HT1080 (cell line): ENCODE results near the gene PPP2R5B. TPM values are rescaled to one million over a fixed set of nuclear protein-coding genes. Genes with fewer than 3 reads are reported as not detected.
"Not testable (repeated sequence)": the region's sequence is repeated elsewhere in the genome, so short reads cannot be mapped to it uniquely, and the experiment has no call there.

Source experiments
- DNase-seq: peaks from one replicate; pipeline ENCODE4 v3.0.0-alpha.2; 2015; ENCODE audit warnings: low read depth
- small RNA-seq: library from RNA; depleted of rRNA; stranded (forward); fragments of <200 nt; gene quantifications from one replicate; pipeline ENCODE3, GENCODE V24; 2014
- total RNA-seq: library from RNA; depleted of rRNA; stranded (reverse); fragments of >200 nt; shearing (Covaris generic); gene quantifications from 2 replicates; pipeline ENCODE4 v1.2.3, GENCODE V29; 2014; rRNA removed

Gene PPP2R5B
- total RNA-seq, 1 experiment from 2014 or later: 8.3 TPM

GRCh38 chr11:64974124-64974523 is 49.6 kb downstream of the PPP2R5B start:
- DNase-seq: no peak

DNA sequence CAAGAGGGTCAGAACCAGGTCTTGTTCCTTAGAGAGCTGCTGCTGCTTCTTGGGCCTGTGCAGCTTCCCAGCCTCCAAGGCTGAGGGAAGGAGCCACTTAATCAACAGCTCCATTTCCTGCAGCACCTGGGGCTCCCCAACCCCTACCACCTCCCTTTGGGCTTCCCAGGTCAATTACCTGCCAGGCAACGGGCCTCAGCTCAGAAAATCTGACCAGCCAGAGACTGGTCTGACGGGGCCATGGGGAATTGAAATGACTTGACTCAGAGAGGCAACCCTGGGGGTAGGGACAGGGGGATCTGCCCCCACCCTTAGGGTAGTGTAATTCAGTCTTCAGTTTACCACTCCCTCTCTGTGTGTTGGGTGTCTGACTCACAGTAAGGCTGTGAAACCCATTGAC is 52.2 kb downstream of the PPP2R5B start:
- no peak for DNase-seq

- DNase-seq: not testable (repeated sequence)
Measured at GRCh38 chr11:64983339-64983738, 58.9 kb downstream of the PPP2R5B start.

Small RNAs within 50 kb of the gene (small RNA-seq; reads per million reads assigned to genes)
- gene MIR6749: not detected
- gene MIR6750: not detected

Other genes starting within 250 kb of the PPP2R5B start
- gene NRXN2, start 201.5 kb upstream of the PPP2R5B start, total RNA-seq: 0.42 TPM in 1 of 2 replicates, not detected in the other
- not detected in 2 replicates for gene RASGRP2, start 180.5 kb upstream of the PPP2R5B start, total RNA-seq
- 0.02 TPM in 1 of 2 replicates, not detected in the other for gene PYGM, start 164.7 kb upstream of the PPP2R5B start, total RNA-seq
- gene SF1, start 146.1 kb upstream of the PPP2R5B start, total RNA-seq: 110 and 153 TPM in 2 replicates
- 19.2 and 23.3 TPM in 2 replicates for gene MAP4K2, start 121.5 kb upstream of the PPP2R5B start, total RNA-seq
- 22.3 and 34.1 TPM in 2 replicates for gene MEN1, start 114.1 kb upstream of the PPP2R5B start, total RNA-seq
- gene CDC42BPG, start 80.0 kb upstream of the PPP2R5B start, total RNA-seq: 0.13 and 0.23 TPM in 2 replicates
- 62.0 and 80.4 TPM in 2 replicates for gene EHD1, start 46.1 kb upstream of the PPP2R5B start, total RNA-seq
- gene ATG2A, start 7.5 kb upstream of the PPP2R5B start, total RNA-seq: 17.5 and 19.6 TPM in 2 replicates
- gene GPHA2, start 11.2 kb downstream of the PPP2R5B start, total RNA-seq: 0.53 TPM in 1 of 2 replicates, not detected in the other
- gene MAJIN, start 47.4 kb downstream of the PPP2R5B start, total RNA-seq: not detected in 2 replicates
- gene BATF2, start 72.3 kb downstream of the PPP2R5B start, total RNA-seq: 1.6 and 3.1 TPM in 2 replicates
- 237 and 263 TPM in 2 replicates for gene ARL2, start 89.5 kb downstream of the PPP2R5B start, total RNA-seq
- 20.1 and 23.1 TPM in 2 replicates for gene SNX15, start 102.8 kb downstream of the PPP2R5B start, total RNA-seq
- 21.3 and 25.1 TPM in 2 replicates for gene SAC3D1, start 116.5 kb downstream of the PPP2R5B start, total RNA-seq
- 0.23 TPM in 1 of 2 replicates, not detected in the other for gene NAALADL1, start 133.9 kb downstream of the PPP2R5B start, total RNA-seq
- gene CDCA5, start 159.4 kb downstream of the PPP2R5B start, total RNA-seq: 63.3 and 78.4 TPM in 2 replicates
- gene ZFPL1, start 159.5 kb downstream of the PPP2R5B start, total RNA-seq: 39.7 and 56.6 TPM in 2 replicates
- 139 and 163 TPM in 2 replicates for gene VPS51, start 171.5 kb downstream of the PPP2R5B start, total RNA-seq
- 4.8 and 5.5 TPM in 2 replicates for gene TM7SF2, start 187.2 kb downstream of the PPP2R5B start, total RNA-seq
- gene ZNHIT2, start 193.0 kb downstream of the PPP2R5B start, total RNA-seq: 42.9 and 43.6 TPM in 2 replicates
- gene FAU, start 197.4 kb downstream of the PPP2R5B start, total RNA-seq: 410 and 898 TPM in 2 replicates
- 100 and 124 TPM in 2 replicates for gene MRPL49, start 197.6 kb downstream of the PPP2R5B start, total RNA-seq
- gene SYVN1, start 209.8 kb downstream of the PPP2R5B start, total RNA-seq: 10.1 and 11.2 TPM in 2 replicates
- gene SPDYC, start 245.5 kb downstream of the PPP2R5B start, total RNA-seq: not detected in 2 replicates